Stimulated activated CD8-positive, alpha-beta memory T cell treated with anti-CD3 and anti-CD28 coated beads, Interleukin-7, amount 100 ng/mL, for 48 hours (primary cell): ENCODE data around the gene RNF103.
"Not testable (repeated sequence)": the region's sequence is repeated elsewhere in the genome, so short reads cannot be mapped to it uniquely, and the experiment has no call there.

ENCODE experiments used
- DNase-seq, 2 donors: peaks; one replicate each; pipeline ENCODE4 v3.0.0-alpha.2; 2020; ENCODE audit warnings: low read depth in 1 of 2; ENCODE audit errors: extremely low read depth in 1 of 2

Gene RNF103

GRCh38 chr2:86624267-86624547 lies 542 bp upstream of the RNF103 start:
- DNase-seq = no peak

GRCh38 chr2:86623043-86623493 lies 597 bp downstream of the RNF103 start:
- peak; percentile 13 to 26 for DNase-seq

GRCh38 chr2:86622519-86623042 lies 1.1 kb downstream of the RNF103 start:
- peak in 1 of 2 donors; percentile 2 for DNase-seq

- no peak for DNase-seq
Observed at GRCh38 chr2:86621280-86621943, 2.3 kb downstream of the RNF103 start.

- DNase-seq = no peak
Observed at GRCh38 chr2:86617738-86618137, 5.9 kb downstream of the RNF103 start.

- no peak for DNase-seq
Observed at GRCh38 chr2:86617153-86617552, 6.5 kb downstream of the RNF103 start.

- DNase-seq = no peak
Observed at GRCh38 chr2:86616502-86616901, 7.2 kb downstream of the RNF103 start.

GRCh38 chr2:86615596-86615995 lies 8.1 kb downstream of the RNF103 start:
- no peak for DNase-seq

- no peak for DNase-seq
Observed at GRCh38 chr2:86613515-86613914, 10.2 kb downstream of the RNF103 start.

- no peak for DNase-seq
Observed at GRCh38 chr2:86610871-86611270, 12.8 kb downstream of the RNF103 start.

- no peak for DNase-seq
Observed at GRCh38 chr2:86608832-86609410, 14.7 kb downstream of the RNF103 start.

GRCh38 chr2:86603905-86604304 lies 19.8 kb downstream of the RNF103 start:
- DNase-seq = no peak

- DNase-seq = no peak
Observed at GRCh38 chr2:86598966-86599365, 24.7 kb downstream of the RNF103 start.

- no peak for DNase-seq
Observed at GRCh38 chr2:86596118-86596517, 27.5 kb downstream of the RNF103 start.

GRCh38 chr2:86593266-86593665 lies 30.4 kb downstream of the RNF103 start:
- no peak for DNase-seq

- DNase-seq = no peak
Observed at GRCh38 chr2:86592547-86593230, 31.0 kb downstream of the RNF103 start.

GRCh38 chr2:86589701-86590100 lies 34.0 kb downstream of the RNF103 start:
- not testable (repeated sequence) for DNase-seq

GRCh38 chr2:86584151-86584913 lies 39.3 kb downstream of the RNF103 start:
- DNase-seq = no peak

- no peak for DNase-seq
Observed at GRCh38 chr2:86580560-86580959, 43.1 kb downstream of the RNF103 start.

- DNase-seq = no peak
Observed at GRCh38 chr2:86577817-86578456, 45.7 kb downstream of the RNF103 start.

- DNase-seq = no peak
Observed at GRCh38 chr2:86570059-86570458, 53.6 kb downstream of the RNF103 start.
